Mononuclear cell (primary cell): ENCODE data around the gene ANXA2R. TPM values are rescaled to one million over a fixed set of nuclear protein-coding genes. Genes with fewer than 3 reads are reported as not detected.
A peak's percentile ranks its signal among the peaks of the same experiment; 100 is the strongest.
"Not testable (repeated sequence)": the region's sequence is repeated elsewhere in the genome, so short reads cannot be mapped to it uniquely, and the experiment has no call there.

Experiments used
- H3K27me3 ChIP-seq: 2 replicates; pipeline ENCODE4 v1.6.0; 2011; ENCODE audit warnings: low read length, control low read depth; ENCODE audit not compliant: insufficient read depth
- H3K4me1 ChIP-seq: 2 replicates; pipeline ENCODE4 v1.5.1; 2011; ENCODE audit warnings: mild to moderate bottlenecking, low read length, control low read depth; ENCODE audit not compliant: insufficient read depth
- H3K4me3 ChIP-seq: 2 replicates; pipeline ENCODE4 v1.5.1; 2011; ENCODE audit warnings: mild to moderate bottlenecking, low read length, moderate library complexity
- H3K9me3 ChIP-seq: 2 replicates; pipeline ENCODE4 v1.5.1; 2011; ENCODE audit warnings: low read depth, mild to moderate bottlenecking, control low read depth, low read length
- total RNA-seq: library from RNA; depleted of rRNA; stranded (reverse); fragments of >200 nt; gene quantifications from one replicate; pipeline ENCODE4 v1.2.3, GENCODE V29; 2012

The ANXA2R gene
- total RNA-seq, 1 donor: 31.4 TPM

DNA sequence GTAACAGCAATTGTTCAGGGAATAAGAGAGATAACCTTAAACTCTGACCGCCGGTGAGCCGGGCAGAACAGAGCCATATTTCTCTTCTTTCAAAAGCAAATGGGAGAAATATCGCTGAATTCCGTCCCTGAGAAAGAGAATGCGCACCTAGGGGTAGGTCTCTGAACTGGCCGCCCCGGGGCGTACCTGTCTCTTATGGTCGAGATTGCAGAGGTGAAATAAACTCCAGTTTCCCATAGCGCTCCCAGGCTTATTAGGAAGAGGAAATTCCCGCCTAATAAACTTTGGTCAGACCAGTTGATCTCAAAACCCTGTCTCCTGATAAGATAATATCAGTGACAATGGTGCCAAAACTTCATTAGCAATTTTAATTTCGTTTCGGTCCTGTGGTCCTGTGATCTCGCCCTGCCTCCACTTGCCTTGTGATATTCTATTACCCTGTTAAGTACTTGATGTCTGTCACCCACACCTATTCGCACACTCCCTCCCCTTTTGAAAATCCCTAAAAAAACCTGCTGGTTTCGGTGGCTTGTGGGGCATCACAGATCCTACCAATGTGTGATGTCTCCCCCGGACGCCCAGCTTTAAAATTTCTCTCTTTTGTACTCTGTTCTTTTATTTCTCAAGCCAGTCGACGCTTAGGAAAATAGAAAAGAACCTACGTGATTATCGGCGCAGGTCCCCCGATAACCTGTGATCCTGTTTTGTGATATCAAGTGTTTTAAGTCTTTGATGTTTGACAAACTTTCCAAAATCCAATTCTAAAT is 14.8 kb downstream of the ANXA2R start:
- not testable (repeated sequence) for H3K9me3 ChIP-seq, H3K27me3 ChIP-seq, H3K4me3 ChIP-seq
- H3K4me1 ChIP-seq: peaks cover 23% of the 10 kb centered on the region

DNA sequence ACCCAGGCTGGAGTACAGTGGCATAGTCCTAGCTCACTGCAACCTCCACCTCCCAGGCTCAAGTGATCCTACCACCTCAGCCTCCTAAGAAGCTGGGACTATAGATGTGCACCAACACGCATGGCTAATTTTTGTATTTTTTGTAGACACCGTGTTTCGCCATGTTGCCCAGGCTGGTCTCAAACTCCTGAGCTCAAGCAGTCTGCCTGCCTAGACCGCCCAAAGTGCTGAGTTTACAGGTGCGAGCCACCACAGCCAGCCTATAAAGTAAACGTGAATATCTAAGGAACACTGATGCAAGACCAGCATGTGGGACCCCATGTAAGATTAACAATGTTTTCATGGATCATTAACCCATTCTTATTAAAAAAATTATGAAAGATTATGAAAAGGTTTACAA is 15.9 kb downstream of the ANXA2R start:
- Histone ChIP-seq H3K4me1 (peaks cover 15% of the 10 kb centered on the region), H3K9me3 (no peaks in the 10 kb centered on the region), H3K27me3 (no peaks in the 10 kb centered on the region), H3K4me3 (no peak overlapping the region)

DNA sequence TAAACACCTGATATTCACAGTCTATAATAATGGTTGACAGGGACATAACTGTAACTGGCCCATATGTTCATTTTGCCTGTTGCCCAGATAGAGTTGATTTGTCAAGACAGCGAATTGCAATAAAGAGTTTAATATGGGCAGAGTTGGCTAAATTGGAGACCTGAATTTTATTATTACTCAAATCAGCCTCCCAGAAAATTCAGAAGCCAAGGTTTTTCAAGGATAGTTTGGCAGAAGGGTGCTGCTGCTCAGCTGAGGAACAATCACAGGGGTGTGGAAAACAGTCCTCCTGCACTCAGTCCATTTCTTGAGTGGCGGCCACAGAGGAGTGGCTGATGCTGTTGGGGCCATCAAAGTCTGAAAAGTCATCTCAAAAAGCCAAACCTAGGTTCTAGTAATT is 19.0 kb downstream of the ANXA2R start:
- Histone ChIP-seq H3K9me3 (no peaks in the 10 kb centered on the region), H3K4me3 (no peak overlapping the region)

GRCh38 chr5:43020399-43020746 is 19.7 kb downstream of the ANXA2R start:
- no peaks in the 10 kb centered on the region for H3K27me3 ChIP-seq
- peaks cover 27% of the 10 kb centered on the region for H3K4me1 ChIP-seq
- H3K9me3 ChIP-seq: no peaks in the 10 kb centered on the region
- peak overlapping the region; percentile 61 for H3K4me3 ChIP-seq

More for the DNA sequence above, 19.0 kb downstream of the ANXA2R start:
- no peaks in the 10 kb centered on the region for H3K27me3 ChIP-seq
- H3K4me1 ChIP-seq: peaks cover 21% of the 10 kb centered on the region

DNA sequence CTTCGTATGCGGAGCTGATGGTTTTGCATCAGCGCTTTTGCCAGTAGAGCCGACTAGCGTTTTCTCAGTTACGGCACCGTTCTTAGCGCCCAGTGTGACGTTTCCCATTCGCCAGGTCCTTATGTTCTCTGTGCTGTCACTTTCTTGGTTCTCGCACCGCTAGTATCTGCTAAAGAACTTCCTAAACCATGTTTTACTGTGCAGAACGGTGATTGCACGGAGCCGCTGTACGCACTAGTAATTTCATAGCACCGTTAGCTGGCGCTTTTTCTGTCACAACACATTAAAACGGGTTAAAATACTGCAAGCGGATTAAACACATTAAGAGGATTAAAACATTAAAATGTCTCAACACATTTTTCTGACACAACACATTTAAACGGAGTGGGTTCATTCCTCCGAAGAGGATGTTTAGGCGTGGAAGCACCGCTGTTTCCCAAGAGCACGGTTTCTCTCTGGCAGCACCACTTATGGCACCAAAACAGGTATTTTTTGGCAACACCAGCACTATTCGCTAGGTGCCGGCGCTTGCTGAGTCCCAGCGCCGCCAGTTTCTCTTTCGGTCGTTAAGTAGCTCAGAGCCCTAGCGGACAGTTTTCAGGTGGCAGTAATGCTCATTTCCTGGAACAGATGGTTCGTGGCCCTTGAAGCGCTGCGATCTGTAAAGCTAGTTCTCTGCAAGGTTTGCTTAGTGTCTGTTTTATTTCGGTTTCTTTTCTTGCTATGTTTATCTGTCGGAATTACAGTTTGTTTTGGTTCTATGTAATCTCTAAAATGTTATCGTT is 20.3 kb downstream of the ANXA2R start:
- H3K4me3 ChIP-seq: peak overlapping the region; percentile 61

DNA sequence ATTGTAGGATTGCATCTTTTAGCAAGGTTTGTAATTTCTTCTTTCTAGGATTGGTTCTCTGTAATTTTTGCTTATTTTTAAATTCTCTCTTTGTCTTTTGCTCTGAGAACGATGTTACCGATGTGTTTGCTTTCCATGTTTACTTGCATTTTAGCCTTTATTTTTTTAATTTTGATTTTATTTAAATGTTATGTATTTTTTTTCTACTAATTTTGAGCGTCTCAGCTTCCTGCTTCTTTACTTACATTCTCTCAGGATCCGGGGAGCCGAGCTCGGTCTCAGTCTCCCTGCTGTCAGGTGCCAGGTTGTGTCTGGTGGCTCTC is 20.9 kb downstream of the ANXA2R start:
- Histone ChIP-seq H3K27me3 (no peaks in the 10 kb centered on the region), H3K4me1 (peaks cover 34% of the 10 kb centered on the region), H3K9me3 (no peaks in the 10 kb centered on the region), H3K4me3 (peak overlapping the region; percentile 61)

More for the DNA sequence above, 20.3 kb downstream of the ANXA2R start:
- Histone ChIP-seq H3K27me3 (no peaks in the 10 kb centered on the region), H3K9me3 (no peaks in the 10 kb centered on the region), H3K4me1 (peaks cover 32% of the 10 kb centered on the region)

DNA sequence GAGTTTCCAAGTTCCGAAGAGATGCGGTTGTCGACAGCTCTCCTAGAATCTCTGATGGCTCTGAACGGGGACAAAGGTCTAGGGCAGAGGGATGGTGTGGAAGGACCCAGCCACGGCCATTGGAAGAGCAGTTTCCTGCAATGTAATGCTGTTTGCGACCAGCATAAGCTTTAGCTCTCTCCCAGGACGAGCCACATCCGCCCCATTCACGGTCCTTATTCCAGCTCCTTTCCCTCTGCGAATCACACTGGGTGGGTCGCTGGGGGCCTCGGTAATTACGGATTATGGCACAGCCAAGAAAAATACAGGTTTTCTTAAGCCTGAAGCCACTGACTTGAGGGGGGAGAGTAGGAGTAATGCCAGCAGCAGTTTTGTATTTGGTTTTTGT is 22.7 kb downstream of the ANXA2R start:
- Histone ChIP-seq H3K9me3 (no peaks in the 10 kb centered on the region), H3K4me1 (peaks cover 34% of the 10 kb centered on the region), H3K27me3 (no peaks in the 10 kb centered on the region), H3K4me3 (peak overlapping the region; percentile 61)

DNA sequence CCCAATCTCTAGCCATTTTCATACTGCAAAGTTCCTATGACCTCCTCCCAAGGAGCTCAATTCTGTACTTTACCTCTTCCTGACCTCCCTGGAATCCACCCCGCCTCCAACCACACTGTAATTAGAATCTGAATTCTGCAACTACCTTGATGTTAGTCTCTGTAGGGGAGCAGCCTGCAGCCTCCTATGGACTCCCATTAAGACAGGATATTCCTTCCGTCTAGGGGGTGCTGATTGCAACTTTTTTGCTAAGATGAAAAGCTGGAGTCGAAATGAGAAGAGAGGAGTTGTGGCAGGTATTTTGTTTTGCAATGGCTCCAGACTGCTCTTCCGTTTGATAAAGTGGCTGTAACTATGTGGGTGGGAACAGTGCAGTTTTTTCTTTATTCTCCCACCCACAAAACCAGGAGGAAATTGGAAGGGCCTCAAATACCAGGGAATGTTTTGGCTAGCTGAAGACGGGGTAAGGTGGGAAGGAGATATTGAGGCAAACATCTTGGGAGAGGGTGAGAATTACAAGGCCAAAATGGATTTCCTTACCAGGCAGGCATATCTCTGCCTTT is 23.8 kb downstream of the ANXA2R start:
- Histone ChIP-seq H3K4me3 (no peak overlapping the region), H3K4me1 (peaks cover 35% of the 10 kb centered on the region), H3K27me3 (no peaks in the 10 kb centered on the region), H3K9me3 (no peaks in the 10 kb centered on the region)

- Histone ChIP-seq H3K27me3 (no peaks in the 10 kb centered on the region), H3K9me3 (no peaks in the 10 kb centered on the region), H3K4me1 (peaks cover 46% of the 10 kb centered on the region), H3K4me3 (no peak overlapping the region)
Observed at GRCh38 chr5:43014522-43014921, 25.6 kb downstream of the ANXA2R start.

GRCh38 chr5:43010935-43011315 is 29.2 kb downstream of the ANXA2R start:
- H3K4me3 ChIP-seq: no peak overlapping the region
- peaks cover 48% of the 10 kb centered on the region for H3K4me1 ChIP-seq

GRCh38 chr5:43008363-43009153 is 31.6 kb downstream of the ANXA2R start:
- H3K27me3 ChIP-seq: no peaks in the 10 kb centered on the region
- peaks cover 40% of the 10 kb centered on the region for H3K4me1 ChIP-seq
- no peaks in the 10 kb centered on the region for H3K9me3 ChIP-seq
- H3K4me3 ChIP-seq: peak overlapping the region; percentile 56

More at GRCh38 chr5:43010935-43011315, 29.2 kb downstream of the ANXA2R start:
- Histone ChIP-seq H3K9me3 (no peaks in the 10 kb centered on the region), H3K27me3 (no peaks in the 10 kb centered on the region)

- peaks cover 40% of the 10 kb centered on the region for H3K4me1 ChIP-seq
- no peaks in the 10 kb centered on the region for H3K27me3 ChIP-seq
- peak overlapping the region; percentile 56 for H3K4me3 ChIP-seq
- H3K9me3 ChIP-seq: no peaks in the 10 kb centered on the region
Observed at GRCh38 chr5:43007911-43008362, 32.2 kb downstream of the ANXA2R start.

- peaks cover 40% of the 10 kb centered on the region for H3K4me1 ChIP-seq
- H3K27me3 ChIP-seq: no peaks in the 10 kb centered on the region
- H3K9me3 ChIP-seq: no peaks in the 10 kb centered on the region
- H3K4me3 ChIP-seq: peak overlapping the region; percentile 56
Observed at GRCh38 chr5:43007246-43007910, 32.7 kb downstream of the ANXA2R start.

GRCh38 chr5:43006424-43007202 is 33.5 kb downstream of the ANXA2R start:
- Histone ChIP-seq H3K27me3 (no peaks in the 10 kb centered on the region), H3K4me3 (peak overlapping the region; percentile 56), H3K9me3 (no peaks in the 10 kb centered on the region), H3K4me1 (peaks cover 40% of the 10 kb centered on the region)
